Lower leg skin (tissue), 3 donors: ENCODE results near the gene EIF6.

Source experiments
- POLR2A ChIP-seq, 2 donors: fragments of 450-650 bp; IDR thresholded peaks; one replicate each; pipeline ENCODE4 v1.6.1; 2016 to 2017; ENCODE audit warnings: antibody characterized with exemption in 2 of 2, mild to moderate bottlenecking in 1 of 2, moderate library complexity in 1 of 2
- TF ChIP-seq, protein P1 (sequence below), 3 donors: fragments of 450-650 bp; IDR thresholded peaks; one replicate each; pipeline ENCODE4 v1.5.1; 2016; ENCODE audit warnings: antibody characterized with exemption in 3 of 3, mild to moderate bottlenecking in 3 of 3, moderate library complexity in 2 of 3

DNA sequence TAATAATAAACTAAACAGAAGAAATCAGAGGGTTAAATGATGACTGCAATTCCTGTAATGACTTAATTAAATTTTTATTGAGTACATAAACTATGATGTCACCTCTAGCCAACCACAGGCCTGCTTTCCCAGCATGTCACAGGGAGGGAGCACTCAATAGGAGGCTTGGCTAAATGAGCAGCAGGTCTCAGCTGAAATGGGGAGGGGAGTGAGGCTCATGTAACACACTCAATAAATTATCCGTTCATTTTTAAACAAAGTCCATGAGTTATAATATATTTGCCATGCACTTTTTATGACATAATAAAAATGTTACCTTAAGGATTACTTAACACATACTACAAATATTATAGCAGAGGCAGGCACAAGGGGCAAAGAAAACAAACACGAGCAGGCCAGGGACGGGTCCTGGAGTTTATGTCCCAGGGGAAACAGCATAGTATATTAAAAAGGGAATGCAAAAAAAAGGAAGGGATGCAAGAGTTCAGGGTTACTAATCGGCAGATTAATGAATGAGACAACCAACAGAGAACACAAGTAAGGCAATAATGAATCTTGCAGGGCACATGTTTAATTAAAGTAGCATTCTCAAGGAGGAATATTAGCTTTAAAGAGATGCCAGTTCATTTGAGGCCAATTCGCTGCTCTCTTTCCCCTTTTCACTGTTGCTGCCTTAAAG lies 34.8 kb upstream of the EIF6 start:
- no peak for TF ChIP-seq POLR2A (IDR thresholded peaks at IDR 0.05)
- TF ChIP-seq, protein P1, sequence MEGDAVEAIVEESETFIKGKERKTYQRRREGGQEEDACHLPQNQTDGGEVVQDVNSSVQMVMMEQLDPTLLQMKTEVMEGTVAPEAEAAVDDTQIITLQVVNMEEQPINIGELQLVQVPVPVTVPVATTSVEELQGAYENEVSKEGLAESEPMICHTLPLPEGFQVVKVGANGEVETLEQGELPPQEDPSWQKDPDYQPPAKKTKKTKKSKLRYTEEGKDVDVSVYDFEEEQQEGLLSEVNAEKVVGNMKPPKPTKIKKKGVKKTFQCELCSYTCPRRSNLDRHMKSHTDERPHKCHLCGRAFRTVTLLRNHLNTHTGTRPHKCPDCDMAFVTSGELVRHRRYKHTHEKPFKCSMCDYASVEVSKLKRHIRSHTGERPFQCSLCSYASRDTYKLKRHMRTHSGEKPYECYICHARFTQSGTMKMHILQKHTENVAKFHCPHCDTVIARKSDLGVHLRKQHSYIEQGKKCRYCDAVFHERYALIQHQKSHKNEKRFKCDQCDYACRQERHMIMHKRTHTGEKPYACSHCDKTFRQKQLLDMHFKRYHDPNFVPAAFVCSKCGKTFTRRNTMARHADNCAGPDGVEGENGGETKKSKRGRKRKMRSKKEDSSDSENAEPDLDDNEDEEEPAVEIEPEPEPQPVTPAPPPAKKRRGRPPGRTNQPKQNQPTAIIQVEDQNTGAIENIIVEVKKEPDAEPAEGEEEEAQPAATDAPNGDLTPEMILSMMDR (IDR thresholded peaks at IDR 0.05) = no peak
